Panc1 (cell line): ENCODE data around the gene GRIK4.

Experiments used
- CTCF ChIP-seq: fragments of 450-650 bp; IDR thresholded peaks from 2 replicates; pipeline ENCODE4 v1.5.1; 2017; ENCODE audit warnings: mild to moderate bottlenecking
- POLR2AphosphoS5 ChIP-seq: IDR thresholded peaks from 2 replicates; pipeline ENCODE4 v1.6.1; 2012; ENCODE audit warnings: mild to moderate bottlenecking, low read depth, low read length, moderate library complexity
- SIN3A ChIP-seq: IDR thresholded peaks from 2 replicates; pipeline ENCODE4 v1.6.1; 2012; ENCODE audit warnings: low read depth, mild to moderate bottlenecking, low read length, moderate library complexity, borderline replicate concordance; ENCODE audit not compliant: insufficient read depth
- TCF7L2 ChIP-seq: IDR thresholded peaks from 2 replicates; pipeline ENCODE4 v1.6.1; 2011; ENCODE audit warnings: mild to moderate bottlenecking, low read depth, low read length, inconsistent platforms
- TF ChIP-seq, protein P1 (sequence below), 2 experiments: IDR thresholded peaks; 2 replicates each; pipeline ENCODE4 v1.6.1; 2011 to 2012; ENCODE audit warnings: low read depth in 2 of 2, control low read depth in 1 of 2, low read length in 1 of 2, mild to moderate bottlenecking in 1 of 2, moderate library complexity in 1 of 2; ENCODE audit not compliant: insufficient read depth in 1 of 2

DNA sequence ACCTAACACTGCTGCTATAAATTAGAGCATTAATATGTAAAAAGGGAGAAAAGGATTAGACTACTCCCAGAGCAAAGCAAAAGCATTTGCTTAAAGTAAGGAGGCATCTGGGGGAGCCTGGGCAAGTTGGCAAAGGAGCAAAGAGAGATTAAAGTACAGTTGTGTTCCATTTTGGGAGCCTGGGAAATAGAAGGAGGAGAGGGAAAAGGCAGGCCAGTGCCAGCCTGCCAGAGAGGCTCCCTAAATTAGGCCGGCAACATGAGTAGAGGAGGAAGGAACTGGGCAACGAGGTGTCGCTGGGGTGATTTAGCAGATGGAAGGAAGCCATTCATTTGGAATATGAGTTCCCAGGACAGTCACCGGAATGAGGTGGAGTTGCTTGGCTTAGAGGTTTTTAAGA lies 326.1 kb downstream of the GRIK4 start:
- TF ChIP-seq CTCF (no peak), POLR2AphosphoS5 (no peak), TCF7L2 (no peak), SIN3A (no peak)
- TF ChIP-seq, protein P1, sequence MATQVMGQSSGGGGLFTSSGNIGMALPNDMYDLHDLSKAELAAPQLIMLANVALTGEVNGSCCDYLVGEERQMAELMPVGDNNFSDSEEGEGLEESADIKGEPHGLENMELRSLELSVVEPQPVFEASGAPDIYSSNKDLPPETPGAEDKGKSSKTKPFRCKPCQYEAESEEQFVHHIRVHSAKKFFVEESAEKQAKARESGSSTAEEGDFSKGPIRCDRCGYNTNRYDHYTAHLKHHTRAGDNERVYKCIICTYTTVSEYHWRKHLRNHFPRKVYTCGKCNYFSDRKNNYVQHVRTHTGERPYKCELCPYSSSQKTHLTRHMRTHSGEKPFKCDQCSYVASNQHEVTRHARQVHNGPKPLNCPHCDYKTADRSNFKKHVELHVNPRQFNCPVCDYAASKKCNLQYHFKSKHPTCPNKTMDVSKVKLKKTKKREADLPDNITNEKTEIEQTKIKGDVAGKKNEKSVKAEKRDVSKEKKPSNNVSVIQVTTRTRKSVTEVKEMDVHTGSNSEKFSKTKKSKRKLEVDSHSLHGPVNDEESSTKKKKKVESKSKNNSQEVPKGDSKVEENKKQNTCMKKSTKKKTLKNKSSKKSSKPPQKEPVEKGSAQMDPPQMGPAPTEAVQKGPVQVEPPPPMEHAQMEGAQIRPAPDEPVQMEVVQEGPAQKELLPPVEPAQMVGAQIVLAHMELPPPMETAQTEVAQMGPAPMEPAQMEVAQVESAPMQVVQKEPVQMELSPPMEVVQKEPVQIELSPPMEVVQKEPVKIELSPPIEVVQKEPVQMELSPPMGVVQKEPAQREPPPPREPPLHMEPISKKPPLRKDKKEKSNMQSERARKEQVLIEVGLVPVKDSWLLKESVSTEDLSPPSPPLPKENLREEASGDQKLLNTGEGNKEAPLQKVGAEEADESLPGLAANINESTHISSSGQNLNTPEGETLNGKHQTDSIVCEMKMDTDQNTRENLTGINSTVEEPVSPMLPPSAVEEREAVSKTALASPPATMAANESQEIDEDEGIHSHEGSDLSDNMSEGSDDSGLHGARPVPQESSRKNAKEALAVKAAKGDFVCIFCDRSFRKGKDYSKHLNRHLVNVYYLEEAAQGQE (IDR thresholded peaks at IDR 0.05; ENCODE audit: insufficient read depth in 1 of 2, low read depth in 2 of 2, low read length in 1 of 2): no peak
